D721Med (cell line): ENCODE measurements around the gene TIAM1.

Experiments
- DNase-seq: peaks from one replicate; pipeline ENCODE4 v3.0.0; 2011; ENCODE audit warnings: low spot score; ENCODE audit not compliant: insufficient read length
- FAIRE-seq: peaks from 2 replicates; lab custom pipeline; 2011; peaks lifted over from hg19 to GRCh38; lab: Jason Lieb, UNC
- CTCF ChIP-seq: IDR thresholded peaks from 2 replicates; pipeline ENCODE4 v1.5.1; 2012; ENCODE audit warnings: mild to moderate bottlenecking, control low read depth; ENCODE audit not compliant: insufficient read depth; ENCODE audit errors: missing control alignments

The TIAM1 gene

GRCh38 chr21:31316488-31317169, 27.4 kb downstream of the TIAM1 start:
- no peak for FAIRE-seq
- no peak for TF ChIP-seq CTCF
- DNase-seq: no peak

GRCh38 chr21:31316072-31316471, 28.0 kb downstream of the TIAM1 start:
- DNase-seq (no peak), FAIRE-seq (no peak)
- TF ChIP-seq CTCF: no peak

- FAIRE-seq (no peak), DNase-seq (no peak)
These were observed 33.3 kb downstream of the TIAM1 start for GRCh38 chr21:31310750-31311149.

GRCh38 chr21:31308584-31308983, 35.5 kb downstream of the TIAM1 start:
- TF ChIP-seq CTCF: no peak
- FAIRE-seq: no peak
- DNase-seq: no peak

More at GRCh38 chr21:31310750-31311149, 33.3 kb downstream of the TIAM1 start:
- no peak for TF ChIP-seq CTCF

GRCh38 chr21:31305888-31306287, 38.2 kb downstream of the TIAM1 start:
- DNase-seq (no peak), FAIRE-seq (no peak)
- no peak for TF ChIP-seq CTCF

GRCh38 chr21:31299291-31300147, 44.5 kb downstream of the TIAM1 start:
- no peak for DNase-seq
- no peak for TF ChIP-seq CTCF
- no peak for FAIRE-seq
